RCC 7860 (cell line): ENCODE data around the gene STPG4.
"Not testable (repeated sequence)": the region's sequence is repeated elsewhere in the genome, so short reads cannot be mapped to it uniquely, and the experiment has no call there.

Experiments used
- DNase-seq: peaks from one replicate; pipeline ENCODE4 v3.0.0-alpha.2; 2015; ENCODE audit warnings: low spot score
- FAIRE-seq: peaks from 2 replicates; lab custom pipeline; 2012; peaks lifted over from hg19 to GRCh38; lab: Jason Lieb, UNC

Gene STPG4

DNA sequence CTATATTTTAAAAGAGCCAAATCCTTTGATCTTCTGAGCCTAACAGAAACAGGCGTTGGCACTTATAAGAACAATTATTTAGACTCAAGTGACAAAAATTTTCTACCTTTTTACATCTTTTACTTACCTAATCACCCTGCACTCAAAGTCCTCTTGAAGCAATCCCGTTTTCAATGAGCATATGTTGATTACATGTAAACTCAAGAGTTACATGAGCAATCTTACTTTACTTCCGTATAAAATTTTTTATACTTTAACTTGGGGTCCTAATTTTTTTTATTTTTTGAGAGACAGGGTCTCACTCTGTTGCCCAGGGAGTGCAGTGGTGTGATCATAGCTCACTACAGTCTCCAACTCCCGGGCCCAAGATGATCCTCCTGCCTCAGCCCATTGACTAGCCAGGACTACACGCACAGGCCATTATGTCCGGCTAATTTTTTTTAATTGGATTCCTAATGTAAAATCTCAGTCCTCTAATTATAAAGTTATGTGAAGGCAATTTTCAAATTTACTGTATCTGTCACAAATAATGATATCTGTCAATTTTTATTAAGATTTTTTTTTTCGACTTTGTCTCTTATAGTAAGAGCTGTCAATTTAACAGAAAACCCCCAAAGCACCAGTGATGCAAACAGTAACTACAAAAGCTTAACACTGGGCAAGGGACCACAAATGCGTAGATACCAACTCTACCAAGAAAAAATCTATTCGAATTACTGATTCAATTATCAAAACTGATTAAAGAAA, 19.1 kb upstream of the STPG4 start:
- FAIRE-seq = no peak

DNA sequence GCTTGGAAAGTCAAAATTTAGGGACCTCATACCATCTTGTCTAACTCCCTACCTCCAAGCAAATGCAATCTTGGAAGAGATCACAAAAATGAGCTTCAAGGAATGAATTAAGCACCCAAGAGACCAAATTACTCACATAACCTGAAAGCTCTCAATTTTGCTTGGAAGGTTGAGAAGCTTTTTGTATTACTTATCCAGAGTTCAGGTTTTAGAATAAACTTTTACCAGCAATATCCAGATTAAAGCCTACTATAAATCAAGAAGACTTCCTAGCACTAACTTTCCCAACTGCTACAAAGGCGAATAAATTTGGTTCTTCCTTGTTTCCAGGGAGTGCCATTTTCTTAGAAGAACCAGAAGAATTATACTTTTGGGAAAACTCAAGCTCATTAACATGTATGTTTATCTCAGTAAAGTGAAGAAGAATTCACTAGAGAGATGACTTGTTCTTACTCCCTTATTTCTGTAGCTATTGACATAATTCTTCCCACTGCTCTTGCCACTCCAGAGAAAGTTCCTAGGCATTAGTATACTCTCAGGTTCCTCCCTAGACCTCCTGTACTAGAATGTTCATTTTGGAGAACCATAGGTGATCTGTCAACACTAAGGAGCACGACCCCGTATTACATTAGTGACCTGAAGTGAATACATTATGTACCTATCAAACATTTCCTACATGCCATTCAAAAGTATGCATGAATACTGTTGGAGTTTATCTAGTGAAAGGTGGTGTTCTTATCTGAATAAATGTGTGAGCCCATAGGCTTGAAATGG, 18.0 kb upstream of the STPG4 start:
- DNase-seq (no peak), FAIRE-seq (no peak)

More for the DNA sequence above, 19.1 kb upstream of the STPG4 start:
- DNase-seq = no peak

DNA sequence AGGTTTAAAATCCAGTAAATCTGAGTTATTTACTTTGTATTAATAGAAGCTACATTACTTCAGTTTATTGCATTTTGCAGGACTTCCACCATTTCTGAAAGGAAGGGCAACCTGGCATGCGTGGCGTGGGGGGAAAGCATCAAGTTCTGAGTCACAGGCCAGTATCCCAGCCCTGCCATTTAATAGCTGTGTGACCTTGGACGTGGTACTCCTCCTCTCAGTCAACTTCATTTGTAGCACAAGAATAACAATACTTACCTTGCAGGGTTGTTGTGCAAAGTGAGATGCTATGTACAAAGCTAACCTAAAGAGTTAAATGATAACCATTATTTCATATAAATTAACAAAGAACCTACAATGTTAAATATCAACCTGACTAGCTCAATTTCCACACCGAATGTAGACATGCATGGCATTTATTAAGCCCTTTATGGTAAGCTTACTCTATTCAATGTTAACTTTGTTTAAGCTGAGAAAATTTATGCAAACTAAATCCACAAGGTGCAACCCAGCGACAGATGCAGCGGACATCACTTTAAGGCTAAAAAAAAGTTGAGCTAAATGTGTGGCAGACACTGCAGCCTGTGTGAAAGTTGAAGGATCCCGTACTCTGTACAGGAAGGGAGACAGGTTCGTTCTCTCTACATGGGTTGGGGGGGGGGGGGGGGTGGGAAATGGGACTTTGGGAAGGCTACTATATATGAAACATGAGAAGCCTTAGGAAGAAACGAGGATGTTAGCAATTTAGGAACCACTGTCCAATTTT, 17.2 kb upstream of the STPG4 start:
- FAIRE-seq (no peak), DNase-seq (no peak)

DNA sequence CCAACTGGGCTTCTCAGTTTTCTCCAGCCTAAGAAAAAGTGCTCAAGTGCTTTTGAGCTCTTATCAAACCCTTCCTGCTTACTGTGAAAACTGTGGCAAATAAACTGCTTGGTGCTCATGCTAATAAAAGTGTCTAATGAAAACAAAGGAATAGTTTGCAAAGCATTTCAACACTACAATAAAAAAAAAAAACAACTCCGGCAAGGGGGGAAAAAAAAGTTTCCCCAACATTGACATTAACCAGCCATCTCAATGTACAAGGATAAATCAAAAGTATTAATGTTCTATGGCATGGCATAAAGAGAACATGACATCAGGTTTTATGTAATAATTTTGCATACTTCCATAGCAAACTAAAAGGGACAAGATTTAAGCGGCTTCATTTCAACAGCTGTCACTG, 14.7 kb upstream of the STPG4 start:
- no peak for FAIRE-seq
- DNase-seq = no peak

DNA sequence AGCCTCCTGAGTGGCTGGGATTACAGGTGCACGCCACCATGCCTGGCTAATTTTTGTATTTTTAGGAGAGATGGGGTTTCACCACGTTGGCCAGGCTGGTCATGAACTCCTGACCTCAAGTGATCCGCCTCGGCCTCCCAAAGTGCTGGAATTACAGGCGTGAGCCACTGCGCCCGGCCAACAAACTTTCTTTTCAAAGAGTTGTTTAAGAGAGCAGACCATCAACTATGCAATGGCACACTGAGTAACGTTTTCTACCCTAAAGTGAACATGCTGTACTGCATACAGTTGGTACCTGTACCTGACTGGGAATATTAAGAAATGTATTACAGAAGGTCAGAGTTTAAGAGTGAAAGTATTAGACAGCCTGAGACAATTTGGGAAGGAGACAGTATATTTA, 13.8 kb upstream of the STPG4 start:
- not testable (repeated sequence) for FAIRE-seq, DNase-seq

DNA sequence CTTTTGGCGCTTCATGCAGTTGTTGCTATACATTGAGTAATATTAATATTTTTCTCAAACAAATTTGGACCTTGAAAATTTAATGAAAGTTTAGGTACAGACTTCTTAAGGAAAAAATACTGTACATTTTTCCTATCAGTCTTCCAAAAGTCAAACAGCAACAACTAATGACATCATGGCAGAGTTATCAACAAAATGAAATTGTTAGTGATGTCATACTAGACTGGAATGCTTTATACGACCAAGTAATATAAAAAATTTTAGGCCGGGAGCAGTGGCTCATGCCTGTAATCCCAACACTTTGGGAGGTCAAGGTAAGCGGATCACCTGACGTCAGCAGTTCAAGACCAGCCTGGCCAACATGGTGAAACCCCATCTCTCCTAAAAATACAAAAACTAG, 12.0 kb upstream of the STPG4 start:
- FAIRE-seq = no peak

DNA sequence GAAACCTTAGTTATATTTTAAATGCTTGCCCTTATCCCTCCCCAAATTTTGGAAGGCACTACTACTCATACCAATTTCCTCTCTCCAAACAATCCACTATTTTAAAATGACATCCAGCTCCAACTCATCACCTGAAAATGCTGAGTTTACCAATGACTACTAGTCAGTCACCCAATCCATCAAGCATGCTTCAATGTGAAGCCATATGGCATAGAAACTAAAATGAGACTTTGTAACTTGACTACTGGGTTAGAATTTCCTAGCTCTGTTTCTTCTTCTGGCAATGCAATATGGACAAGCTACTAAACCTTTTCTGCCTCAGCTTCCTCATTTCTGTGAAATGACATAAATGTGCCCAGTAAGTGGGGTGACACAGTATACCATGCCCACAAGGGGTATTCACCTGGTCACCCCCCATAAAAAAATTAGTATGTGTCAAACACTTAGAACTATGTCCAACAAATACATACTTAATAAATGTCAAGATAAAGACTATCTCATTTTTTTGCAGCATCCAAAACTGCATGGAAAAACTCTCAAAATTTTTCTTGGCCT, 10.0 kb upstream of the STPG4 start:
- DNase-seq (no peak), FAIRE-seq (no peak)

More for the DNA sequence above, 12.0 kb upstream of the STPG4 start:
- DNase-seq = no peak

DNA sequence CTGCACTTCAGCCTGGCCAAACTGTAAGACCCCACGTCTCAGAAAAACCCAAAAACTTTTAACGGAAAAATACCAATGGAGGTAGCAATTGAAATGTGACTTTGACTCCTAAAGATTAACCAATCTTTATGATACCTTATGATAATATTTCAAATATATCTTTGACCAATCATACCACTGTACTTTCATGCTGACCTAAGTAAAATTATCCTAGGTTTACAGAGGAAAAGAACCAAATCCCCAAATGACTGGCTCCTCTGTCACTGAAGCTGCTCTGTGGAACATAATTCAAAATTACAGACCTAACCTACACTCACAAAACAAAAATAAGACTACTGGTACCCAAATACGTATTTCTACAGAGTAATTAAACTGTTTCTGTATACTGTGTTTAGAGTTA, 7.7 kb upstream of the STPG4 start:
- FAIRE-seq = no peak

DNA sequence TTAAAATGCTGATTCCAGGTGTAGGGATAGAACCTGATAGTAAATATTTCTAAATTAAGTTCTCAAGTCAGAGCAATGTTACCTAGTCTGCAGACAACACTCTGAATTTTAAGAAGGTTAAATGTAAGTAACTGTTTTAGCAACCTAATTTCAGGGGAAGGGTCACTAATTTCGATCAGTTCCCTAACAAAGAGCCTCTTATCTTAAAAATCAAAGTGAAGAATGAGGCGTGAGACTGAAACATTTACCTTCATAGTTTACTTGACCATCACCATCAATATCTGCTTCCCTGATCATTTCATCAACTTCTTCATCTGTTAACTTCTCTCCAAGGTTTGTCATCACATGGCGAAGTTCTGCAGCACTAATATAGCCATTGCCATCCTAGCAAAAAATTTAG, 6.4 kb upstream of the STPG4 start:
- DNase-seq = no peak
- FAIRE-seq = no peak

More for the DNA sequence above, 7.7 kb upstream of the STPG4 start:
- DNase-seq = no peak

DNA sequence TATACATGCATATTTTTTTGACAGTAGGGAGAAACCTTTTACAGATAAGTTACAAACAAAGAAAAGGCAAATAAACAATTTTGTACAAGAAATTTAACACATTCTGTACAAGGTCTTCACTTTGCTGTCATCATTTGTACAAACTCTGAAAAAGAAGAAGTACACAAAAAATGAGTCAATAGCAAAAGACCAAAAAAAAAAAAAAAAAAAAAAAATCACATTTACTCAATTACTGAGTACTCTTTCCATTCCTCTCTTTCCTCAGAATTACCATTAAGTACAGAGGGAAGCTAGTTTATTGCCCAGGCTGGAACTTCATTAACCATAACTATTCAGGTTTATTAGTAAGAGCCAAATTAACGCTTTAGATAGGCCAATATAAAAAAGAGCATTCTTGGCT, 5.6 kb upstream of the STPG4 start:
- FAIRE-seq (no peak), DNase-seq (no peak)

DNA sequence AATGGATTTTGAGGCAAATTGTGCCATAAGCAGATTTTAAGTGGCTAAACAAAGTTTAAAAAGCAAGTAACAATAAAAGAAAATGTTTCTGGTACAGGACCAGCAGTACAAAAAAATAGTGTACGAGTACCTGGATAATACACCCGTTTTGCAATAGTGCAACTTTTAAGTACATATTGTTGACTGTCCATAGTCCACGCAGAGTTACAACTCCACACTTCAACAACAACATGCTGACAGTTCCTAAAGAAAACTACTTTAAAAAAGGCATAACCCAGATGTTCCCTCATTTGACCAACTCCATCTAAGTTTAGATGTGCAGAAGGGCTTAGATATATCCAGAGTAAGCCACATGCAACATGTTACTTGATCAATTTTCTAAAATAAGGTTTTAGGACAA, 5.1 kb upstream of the STPG4 start:
- no peak for FAIRE-seq
- no peak for DNase-seq

DNA sequence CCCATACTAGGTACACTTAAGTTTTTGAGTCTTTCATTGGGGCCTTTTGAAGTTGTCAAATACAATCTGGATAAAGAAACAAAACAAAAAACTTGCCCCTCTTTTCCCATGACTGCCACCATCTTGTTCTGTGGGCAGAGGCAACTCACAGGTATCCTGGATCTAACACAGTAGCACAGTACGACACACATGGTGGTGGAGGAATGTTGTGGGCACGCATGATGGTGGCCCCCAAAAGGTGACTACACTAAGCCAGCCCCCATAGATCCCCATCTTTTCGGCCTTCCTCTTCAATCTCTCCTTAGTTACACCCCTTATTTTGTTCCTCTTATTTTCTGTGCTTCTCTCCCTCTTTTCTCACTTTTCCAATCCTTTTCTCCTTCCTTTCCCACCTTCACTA, 4.5 kb upstream of the STPG4 start:
- FAIRE-seq = no peak
- DNase-seq = no peak

DNA sequence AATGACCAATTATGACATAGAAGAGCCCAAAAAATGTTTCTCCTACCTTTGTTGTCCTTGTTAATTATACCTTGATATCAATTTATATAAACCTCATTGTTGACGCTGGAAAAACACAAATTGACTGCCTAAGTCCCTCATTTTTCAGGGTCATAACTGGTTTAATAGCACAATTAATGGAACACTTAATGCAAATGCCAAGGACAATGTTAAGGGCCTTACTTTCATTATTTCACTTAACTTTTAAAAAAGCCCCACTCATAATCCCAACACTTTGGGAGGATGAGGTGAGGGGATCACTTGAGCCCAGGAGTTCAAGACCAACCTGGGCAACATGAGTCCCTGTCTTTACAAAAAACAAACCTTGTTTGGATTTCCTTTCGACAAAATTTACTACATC, 3.5 kb upstream of the STPG4 start:
- DNase-seq (no peak), FAIRE-seq (no peak)

DNA sequence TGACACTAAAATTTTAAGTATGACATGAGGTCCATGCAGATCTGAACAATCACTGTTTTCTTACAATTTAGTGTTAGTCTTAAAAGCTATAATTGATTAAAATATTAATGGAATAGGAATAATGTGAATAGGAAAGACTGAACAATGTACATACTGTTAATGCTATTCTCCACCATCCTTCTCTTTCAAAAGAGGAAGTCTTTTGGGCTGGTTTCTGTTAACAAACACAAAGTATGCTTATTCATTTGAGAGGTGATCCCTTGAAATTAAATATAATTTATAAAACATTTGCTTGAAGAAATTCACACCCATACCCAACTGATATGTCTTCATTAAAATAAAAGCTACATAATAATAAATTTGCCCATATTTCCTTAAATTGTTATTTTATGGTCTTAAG, 2.3 kb downstream of the STPG4 start:
- DNase-seq = no peak
- FAIRE-seq = no peak

DNA sequence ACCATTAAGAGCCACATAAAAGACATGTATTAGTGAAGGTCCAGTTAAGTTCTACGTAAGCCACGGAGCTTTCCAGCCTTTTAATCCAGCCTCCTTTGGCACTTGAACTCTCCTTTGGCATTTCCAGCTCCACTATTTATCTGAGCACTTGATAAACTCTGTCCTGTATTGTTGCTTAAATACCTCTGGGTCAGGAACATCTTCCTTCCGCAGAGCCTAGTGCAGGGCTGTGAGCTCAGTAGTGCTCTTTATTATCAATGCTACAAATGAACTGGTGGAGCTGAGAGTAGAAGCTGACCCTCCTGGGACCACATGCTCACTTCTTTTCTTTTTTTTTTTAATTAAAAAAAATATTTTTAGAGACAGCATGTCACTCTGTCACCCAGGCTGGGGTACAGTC, 4.9 kb downstream of the STPG4 start:
- FAIRE-seq (no peak), DNase-seq (no peak)

DNA sequence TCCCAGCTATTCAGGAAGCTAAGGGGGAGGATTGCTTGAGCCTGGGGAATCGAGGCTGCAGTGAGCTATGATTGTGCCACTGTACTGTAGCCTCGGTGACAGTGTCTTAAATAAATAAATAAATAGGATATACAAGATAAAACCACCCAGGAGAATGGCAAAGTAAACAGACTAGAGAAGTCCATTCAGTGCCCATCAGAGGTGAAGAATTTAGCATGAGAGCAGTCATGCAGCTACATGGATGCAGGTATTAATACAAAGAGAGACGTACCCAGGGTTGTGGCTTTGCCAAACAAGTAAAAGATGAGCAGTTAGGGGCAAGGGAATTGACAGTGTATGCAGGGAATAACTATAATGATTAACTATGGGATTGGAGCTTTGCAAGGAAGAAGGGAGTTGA, 8.1 kb downstream of the STPG4 start:
- DNase-seq = no peak
- FAIRE-seq = no peak

DNA sequence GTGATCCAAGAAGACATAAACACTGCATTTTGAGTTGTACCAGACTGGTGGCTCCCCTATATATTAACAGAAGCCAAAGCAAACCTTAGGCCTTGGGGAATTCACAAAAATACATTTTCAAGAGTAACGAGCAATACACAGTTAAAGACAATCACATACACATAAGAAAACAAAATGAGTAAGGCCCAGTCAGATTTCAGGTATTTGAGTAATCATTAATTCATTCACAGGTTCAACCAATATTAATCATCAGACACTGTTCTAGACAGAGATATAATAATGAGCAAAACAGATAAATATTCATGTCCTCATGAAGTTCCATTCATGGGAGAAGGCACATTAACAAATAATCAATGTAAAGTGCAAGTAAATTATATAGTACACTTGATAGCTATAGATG, 9.6 kb downstream of the STPG4 start:
- FAIRE-seq (no peak), DNase-seq (no peak)

DNA sequence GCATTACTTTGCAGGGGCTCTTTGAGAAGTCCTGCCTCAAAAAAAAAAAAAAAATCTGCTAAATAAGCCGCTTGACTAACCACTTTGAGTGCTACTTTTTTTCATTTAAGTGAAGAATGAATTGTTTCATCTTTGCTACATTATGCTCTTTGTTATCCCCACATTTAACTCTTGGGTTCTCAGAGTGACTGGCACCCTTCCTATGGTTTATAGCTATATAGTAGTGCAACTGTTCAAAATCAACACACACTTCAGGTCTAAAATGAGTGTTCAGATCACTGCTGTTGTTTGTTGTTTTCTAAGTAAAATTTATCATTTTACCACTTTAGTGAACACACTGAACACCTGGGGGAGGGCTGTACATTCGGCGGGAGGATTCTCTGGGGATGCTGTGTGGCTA, 13.6 kb downstream of the STPG4 start:
- FAIRE-seq (no peak), DNase-seq (no peak)

DNA sequence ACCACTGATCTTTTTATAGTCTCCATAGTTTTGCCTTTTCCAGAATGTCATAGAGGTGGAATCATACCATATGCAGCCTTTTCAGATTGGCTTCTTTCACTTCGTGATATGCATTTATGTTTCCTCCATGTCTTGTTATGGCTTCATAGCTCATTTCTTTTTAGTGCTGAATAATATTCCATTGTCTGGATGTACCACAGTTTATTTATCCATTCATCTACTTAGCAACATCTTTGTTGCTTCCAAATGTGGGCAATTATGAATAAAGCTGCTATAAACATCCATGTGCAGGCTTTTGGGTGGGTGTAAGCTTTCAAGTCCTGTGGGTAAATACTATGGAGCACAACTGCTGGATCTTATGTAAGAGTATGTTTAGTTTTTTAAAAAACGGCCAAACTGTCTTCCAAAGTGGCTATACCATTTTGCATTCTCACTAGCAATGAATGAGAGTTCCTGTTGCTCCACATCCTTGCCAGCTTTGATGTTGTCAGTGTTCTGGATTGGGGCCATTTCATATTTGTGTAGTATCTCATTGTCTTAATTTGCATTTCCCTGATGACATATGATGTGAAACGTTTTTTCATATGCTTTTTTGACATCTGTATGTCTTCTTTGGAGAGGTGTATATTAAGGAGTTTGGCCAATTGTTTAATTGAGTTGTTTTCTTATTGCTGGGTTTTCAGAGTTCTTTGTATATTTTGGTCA, 20.6 kb downstream of the STPG4 start:
- DNase-seq = no peak
- no peak for FAIRE-seq

DNA sequence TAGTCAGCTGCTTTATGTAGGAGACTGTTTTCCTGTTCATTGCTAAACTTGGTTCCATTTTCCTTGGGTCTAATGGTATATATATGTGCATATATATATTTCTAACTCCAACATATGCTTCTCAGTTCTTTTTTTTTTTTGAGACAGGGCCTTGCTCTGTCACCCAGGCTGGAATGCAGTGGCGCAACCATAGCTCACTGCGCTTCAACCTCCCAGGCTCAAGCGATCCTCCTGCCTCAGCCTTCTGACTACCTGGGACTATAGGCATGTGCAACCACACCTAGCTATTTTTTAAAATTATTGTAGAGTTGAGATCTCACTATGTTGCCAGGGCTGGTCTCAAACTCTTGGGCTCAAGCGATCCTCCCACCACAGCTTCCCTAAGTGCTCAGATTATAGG, 22.1 kb downstream of the STPG4 start:
- FAIRE-seq (no peak), DNase-seq (no peak)

DNA sequence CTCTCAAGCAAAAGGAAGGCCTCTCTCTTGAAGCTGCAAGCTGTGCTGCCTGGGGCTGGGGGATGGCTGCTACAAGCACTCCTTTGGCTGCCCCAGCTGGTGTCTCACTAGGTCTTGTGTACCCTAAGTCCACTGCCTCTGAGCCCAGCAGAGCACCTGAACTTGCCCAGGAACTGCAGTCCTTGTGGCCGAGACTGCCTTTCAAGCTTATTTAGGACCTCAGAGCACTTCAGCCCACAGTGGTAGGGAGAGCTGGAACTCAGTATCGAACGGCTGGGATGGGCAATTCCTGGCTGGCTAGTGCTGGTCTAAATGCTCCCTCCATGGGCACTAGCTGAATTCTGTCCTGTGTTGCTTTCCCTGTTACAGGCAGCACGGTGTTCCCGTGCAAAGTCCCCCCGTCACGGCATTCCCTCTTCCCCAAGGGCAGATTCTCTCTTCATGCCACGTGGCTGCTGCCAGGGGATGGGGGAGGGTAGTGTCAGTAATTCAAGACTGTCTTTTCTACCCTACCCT, 25.9 kb downstream of the STPG4 start:
- FAIRE-seq (no peak), DNase-seq (no peak)
